HCT116 (cell line): ENCODE data around the gene COL12A1. TPM values are rescaled to one million over a fixed set of nuclear protein-coding genes. Genes with fewer than 3 reads are reported as not detected.

Source experiments
- ATAC-seq: fragments of 200-7000 bp; cut with Tn5 transposase; 2 replicates; pipeline ENCODE4 v1.9.1; 2020; ENCODE audit warnings: mild to moderate bottlenecking, moderate library complexity
- BruUV-seq: library from RNA; stranded (reverse); fragments of 400-500 nt; replicated peaks from 2 replicates; lab custom pipeline; 2021; lab: Mats Ljungman, UMichigan
- CTCF ChIA-PET: fragments of 300-600 bp; sonication (Branson Sonifier 250); formaldehyde crosslinking; loops from one replicate; lab custom pipeline; 2021; ENCODE audit warnings: antibody characterized with exemption; lab: Charles Lee
- POLR2A ChIA-PET: fragments of 300-600, 350-600 bp; sonication (Branson Sonifier 250); formaldehyde crosslinking; loops from one replicate; lab custom pipeline; 2021; ENCODE audit warnings: antibody characterized with exemption; lab: Charles Lee
- RAD21 ChIA-PET, 2 experiments: fragments of 300-600 bp; sonication (Branson Sonifier 250); formaldehyde crosslinking; loops; one replicate each; lab custom pipeline; 2023; ENCODE audit warnings: low total read pairs in 2 of 2; ENCODE audit not compliant: uncharacterized antibody in 2 of 2, unreplicated experiment in 2 of 2, low non-redundant PET in 1 of 2; lab: Charles Lee
- DNase-seq: peaks from one replicate; pipeline ENCODE4 v3.0.0-alpha.2; 2010; ENCODE audit warnings: low read depth, low spot score
- H2AFZ ChIP-seq: fragments of 200-600 bp; shearing (Covaris generic), sonication (generic); 2 replicates; pipeline ENCODE4 v1.6.1; 2017; ENCODE audit warnings: low read depth, mixed run types, mixed read lengths, antibody characterized with exemption, low read length; ENCODE audit not compliant: poor library complexity, severe bottlenecking
- H3K27ac ChIP-seq: 2 replicates; pipeline ENCODE4 v1.5.1; 2012; ENCODE audit warnings: low read depth, low read length
- H3K27me3 ChIP-seq: fragments of 200-600 bp; sonication (generic); 2 replicates; pipeline ENCODE4 v1.6.1; 2016; ENCODE audit warnings: mixed run types, low read length, mixed read lengths; ENCODE audit not compliant: insufficient read depth
- H3K36me3 ChIP-seq, 2 experiments: fragments of 200-500 bp in 1 of 2; fragments of 200-600 bp in 1 of 2; sonication (Bioruptor generic) in 1 of 2; sonication (generic) in 1 of 2; 2 replicates each; pipeline versions ENCODE4 v1.5.1 to v1.6.1; 2014 to 2016; ENCODE audit warnings: low read length in 2 of 2, inconsistent platforms in 1 of 2, mixed read lengths in 1 of 2, mixed run types in 1 of 2; ENCODE audit not compliant: insufficient read depth in 2 of 2, control insufficient read depth in 1 of 2
- H3K4me1 ChIP-seq, 2 experiments: fragments of 200-600 bp in 1 of 2; sonication (generic) in 1 of 2; 2 replicates each; pipeline versions ENCODE4 v1.5.1 to v1.6.1; 2012 to 2017; ENCODE audit warnings: low read length in 2 of 2, inconsistent platforms in 1 of 2, mild to moderate bottlenecking in 1 of 2, mixed read lengths in 1 of 2, mixed run types in 1 of 2, moderate library complexity in 1 of 2; ENCODE audit not compliant: insufficient read depth in 2 of 2, control insufficient read depth in 1 of 2
- H3K4me2 ChIP-seq: fragments of 200-600 bp; sonication (generic); 2 replicates; pipeline ENCODE4 v1.6.1; 2017; ENCODE audit warnings: mixed run types, low read length, mixed read lengths
- H3K4me3 ChIP-seq, 2 experiments: fragments of 200-600 bp in 1 of 2; sonication (generic) in 1 of 2; replicated peaks in 1 of 2; 2 replicates each; pipeline ENCODE4 v1.5.1; 2011 to 2016; ENCODE audit warnings: low read length in 2 of 2, control low read depth in 1 of 2, low read depth in 1 of 2, mild to moderate bottlenecking in 1 of 2, mixed read lengths in 1 of 2, mixed run types in 1 of 2
- H3K79me2 ChIP-seq: fragments of 200-600 bp; sonication (generic); 2 replicates; pipeline ENCODE4 v1.6.1; 2017; ENCODE audit warnings: mild to moderate bottlenecking, mixed run types, low read length, moderate library complexity, mixed read lengths; ENCODE audit not compliant: insufficient read depth
- H3K9ac ChIP-seq: fragments of 200-600 bp; sonication (generic); 2 replicates; pipeline ENCODE4 v1.6.1; 2016; ENCODE audit warnings: low read length, mixed read lengths
- H3K9me2 ChIP-seq: fragments of 200-600 bp; sonication (generic), shearing (Covaris generic); 2 replicates; pipeline ENCODE4 v1.6.1; 2017; ENCODE audit warnings: mixed run types, mild to moderate bottlenecking, moderate library complexity; ENCODE audit not compliant: insufficient read depth
- H3K9me3 ChIP-seq, 2 experiments: fragments of 200-500 bp in 1 of 2; fragments of 200-600 bp in 1 of 2; sonication (Bioruptor generic) in 1 of 2; sonication (generic) in 1 of 2; 2 replicates each; pipeline ENCODE4 v1.6.1; 2014 to 2017; ENCODE audit warnings: low read length in 2 of 2, mixed read lengths in 2 of 2, inconsistent platforms in 1 of 2, low read depth in 1 of 2, mild to moderate bottlenecking in 1 of 2, mixed run types in 1 of 2, moderate library complexity in 1 of 2; ENCODE audit not compliant: control insufficient read depth in 1 of 2, insufficient read depth in 1 of 2
- H4K20me1 ChIP-seq: fragments of 200-600 bp; sonication (generic), shearing (Covaris generic); 2 replicates; pipeline ENCODE4 v1.6.1; 2017; ENCODE audit warnings: mixed run types, mild to moderate bottlenecking, moderate library complexity; ENCODE audit not compliant: insufficient read depth
- CBX3 ChIP-seq: IDR thresholded peaks from 2 replicates; pipeline ENCODE4 v1.6.1; 2012; ENCODE audit warnings: low read depth
- CEBPB ChIP-seq: IDR thresholded peaks from 2 replicates; pipeline ENCODE4 v1.6.1; 2012; ENCODE audit warnings: low read depth
- CTCF ChIP-seq, 3 experiments: fragments of 200-600 bp in 1 of 3; sonication (generic) in 1 of 3; IDR thresholded peaks in 2 of 3; conservative IDR thresholded peaks in 1 of 3; 2 replicates each; pipeline ENCODE4 v1.5.1; 2012 to 2017; ENCODE audit warnings: low read depth in 2 of 3, low read length in 2 of 3, antibody characterized with exemption in 1 of 3, borderline replicate concordance in 1 of 3, control low read depth in 1 of 3, mild to moderate bottlenecking in 1 of 3, mixed read lengths in 1 of 3, mixed run types in 1 of 3, moderate library complexity in 1 of 3; ENCODE audit not compliant: insufficient read depth in 1 of 3
- EZH2 ChIP-seq: fragments of 200-600 bp; sonication (generic); IDR thresholded peaks from 2 replicates; pipeline ENCODE4 v1.6.1; 2017; ENCODE audit warnings: antibody characterized with exemption, mixed run types
- FOSL1 ChIP-seq: IDR thresholded peaks from 2 replicates; pipeline ENCODE4 v1.6.1; 2012; ENCODE audit warnings: low read depth
- JUND ChIP-seq: IDR thresholded peaks from 2 replicates; pipeline ENCODE4 v1.6.1; 2012
- POLR2A ChIP-seq: IDR thresholded peaks from 2 replicates; pipeline ENCODE4 v1.7.0; 2011; ENCODE audit warnings: borderline replicate concordance; ENCODE audit not compliant: insufficient read depth, insufficient read length; ENCODE audit errors: extremely low read depth
- POLR2AphosphoS5 ChIP-seq: IDR thresholded peaks from 2 replicates; pipeline ENCODE4 v1.6.1; 2011; ENCODE audit warnings: mild to moderate bottlenecking, low read depth, low read length, moderate library complexity
- RAD21 ChIP-seq: IDR thresholded peaks from 2 replicates; pipeline ENCODE4 v1.6.1; 2012; ENCODE audit warnings: low read depth, mild to moderate bottlenecking
- REST ChIP-seq: IDR thresholded peaks from 2 replicates; pipeline ENCODE4 v1.6.1; 2012; ENCODE audit warnings: low read depth
- SRF ChIP-seq: IDR thresholded peaks from 2 replicates; pipeline ENCODE4 v1.6.1; 2012; ENCODE audit warnings: low read depth
- TCF7L2 ChIP-seq: IDR thresholded peaks from 2 replicates; pipeline ENCODE4 v1.7.0; 2011; ENCODE audit warnings: borderline replicate concordance, inconsistent platforms; ENCODE audit not compliant: insufficient read depth, insufficient read length; ENCODE audit errors: extremely low read depth
- YY1 ChIP-seq: IDR thresholded peaks from 2 replicates; pipeline ENCODE4 v1.6.1; 2011; ENCODE audit warnings: low read length, low read depth, moderate library complexity, mild to moderate bottlenecking; ENCODE audit not compliant: insufficient replicate concordance; ENCODE audit errors: extremely low read depth
- ZBTB33 ChIP-seq: IDR thresholded peaks from 2 replicates; pipeline ENCODE4 v1.6.1; 2011; ENCODE audit warnings: mild to moderate bottlenecking, low read length, moderate library complexity; ENCODE audit not compliant: insufficient replicate concordance; ENCODE audit errors: extremely low read depth
- intact Hi-C: fragments of 100-400 bp; cut with micrococcal nuclease; formaldehyde crosslinking; loops from 2 replicates; pipeline ENCODE4 v1.10.0; 2022
- total RNA-seq: library from RNA; stranded (reverse); gene quantifications from one replicate; pipeline ENCODE4 v1.2.1, GENCODE V29; 2021; ENCODE audit not compliant: unreplicated experiment

The COL12A1 gene
- total RNA-seq, 1 experiment from 2014 or later: 23.5 TPM

- no peak for ATAC-seq
- intact Hi-C loops: no loop called here
- ChIA-PET POLR2A (no interaction called here), CTCF (no interaction called here), RAD21 (no interaction called here)
- H3K79me2 ChIP-seq: no peaks in the 10 kb centered on the region
- no peak for DNase-seq
- no peaks in the 10 kb centered on the region for H3K36me3 ChIP-seq
- no peaks in the 10 kb centered on the region for H3K27me3 ChIP-seq
- no peak overlapping the region for H3K4me2 ChIP-seq
- H3K4me1 ChIP-seq: no peaks in the 10 kb centered on the region
- H3K9ac ChIP-seq: no peak overlapping the region
- no TSS peak for BruUV-seq
- H3K4me3 ChIP-seq: no peak overlapping the region
- H3K9me2 ChIP-seq: no peaks in the 10 kb centered on the region
- no peak overlapping the region for H2AFZ ChIP-seq
- no peaks in the 10 kb centered on the region for H3K9me3 ChIP-seq
- no peak for TF ChIP-seq ZBTB33
- no peak for TF ChIP-seq TCF7L2
- TF ChIP-seq SRF: no peak
- no peak for TF ChIP-seq JUND
- no peak for TF ChIP-seq CTCF (IDR thresholded peaks at IDR 0.05 in 2 of 3, conservative IDR thresholded peaks at IDR 0.05 in 1 of 3; ENCODE audit: borderline replicate concordance in 1 of 3, insufficient read depth in 1 of 3, low read depth in 2 of 3, low read length in 2 of 3)
- TF ChIP-seq REST: no peak
- TF ChIP-seq YY1: no peak
- no peak for TF ChIP-seq POLR2A
- TF ChIP-seq CEBPB: no peak
- TF ChIP-seq FOSL1: no peak
- TF ChIP-seq RAD21: no peak
- no peak for TF ChIP-seq EZH2
- no peak for TF ChIP-seq CBX3
- no peak for TF ChIP-seq POLR2AphosphoS5
- H4K20me1 ChIP-seq: no peaks in the 10 kb centered on the region
- no peak overlapping the region for H3K27ac ChIP-seq
Observed at GRCh38 chr6:75076009-75076408, 129.8 kb downstream of the COL12A1 start.
